ENCODE data around the gene ZNF528.

- TF ChIP-seq, protein P1, sequence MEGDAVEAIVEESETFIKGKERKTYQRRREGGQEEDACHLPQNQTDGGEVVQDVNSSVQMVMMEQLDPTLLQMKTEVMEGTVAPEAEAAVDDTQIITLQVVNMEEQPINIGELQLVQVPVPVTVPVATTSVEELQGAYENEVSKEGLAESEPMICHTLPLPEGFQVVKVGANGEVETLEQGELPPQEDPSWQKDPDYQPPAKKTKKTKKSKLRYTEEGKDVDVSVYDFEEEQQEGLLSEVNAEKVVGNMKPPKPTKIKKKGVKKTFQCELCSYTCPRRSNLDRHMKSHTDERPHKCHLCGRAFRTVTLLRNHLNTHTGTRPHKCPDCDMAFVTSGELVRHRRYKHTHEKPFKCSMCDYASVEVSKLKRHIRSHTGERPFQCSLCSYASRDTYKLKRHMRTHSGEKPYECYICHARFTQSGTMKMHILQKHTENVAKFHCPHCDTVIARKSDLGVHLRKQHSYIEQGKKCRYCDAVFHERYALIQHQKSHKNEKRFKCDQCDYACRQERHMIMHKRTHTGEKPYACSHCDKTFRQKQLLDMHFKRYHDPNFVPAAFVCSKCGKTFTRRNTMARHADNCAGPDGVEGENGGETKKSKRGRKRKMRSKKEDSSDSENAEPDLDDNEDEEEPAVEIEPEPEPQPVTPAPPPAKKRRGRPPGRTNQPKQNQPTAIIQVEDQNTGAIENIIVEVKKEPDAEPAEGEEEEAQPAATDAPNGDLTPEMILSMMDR (optimal IDR thresholded peaks at IDR 0.05 in 1 of 3, IDR thresholded peaks at IDR 0.05 in 1 of 3, conservative IDR thresholded peaks at IDR 0.05 in 1 of 3; ENCODE audit: extremely low read depth in 1 of 3, insufficient read depth in 2 of 3, low read length in 3 of 3): no peak
- TF ChIP-seq EZH2 (IDR thresholded peaks at IDR 0.05; ENCODE audit: low read length): no peak
These were observed 31.2 kb upstream of the ZNF528 start for GRCh38 chr19:52366414-52366824.

All from keratinocyte (primary cell).